Measurements from ENCODE around the gene KDM4B. TPM values are rescaled to one million over a fixed set of nuclear protein-coding genes. Genes with fewer than 3 reads are reported as not detected.

KDM4B gene
- total and polyA plus RNA-seq, 9 of the 15 experiments (the other 6 are each of a cell fraction or from before 2014, with no cell fraction given): 0.21 to 29.9 (median 7.3) TPM

DNA sequence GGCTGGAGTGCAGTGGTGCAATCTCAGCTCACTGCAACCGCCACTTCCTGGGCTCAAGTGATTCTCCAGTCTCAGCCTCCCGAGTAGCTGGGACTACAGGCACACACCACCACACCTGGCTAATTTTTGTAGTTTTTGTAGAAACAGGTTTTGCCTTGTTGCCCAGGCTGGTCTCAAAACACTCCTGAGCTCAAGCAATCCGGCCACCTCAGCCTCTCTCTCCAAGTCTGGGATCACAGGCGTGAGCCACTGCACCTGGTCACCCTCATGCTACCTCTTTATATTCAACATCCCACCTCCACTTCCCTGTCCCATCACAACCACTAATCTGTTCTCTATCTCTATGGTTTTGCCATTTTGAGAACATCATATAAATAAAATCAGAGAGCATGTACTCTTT, 216.0 kb downstream of the KDM4B start:
- Histone ChIP-seq H3K36me3 (ENCODE audit: control insufficient read depth, insufficient read depth, low read length) (no peaks in the 10 kb centered on the region), H3K9me3 (replicated peaks; ENCODE audit: control insufficient read depth, insufficient read depth, low read depth, low read length) (no peaks in the 10 kb centered on the region), H3K9ac (ENCODE audit: insufficient read depth in 1 of 2, low read depth in 2 of 2, low read length in 2 of 2) (no peak overlapping the region), H2AFZ (ENCODE audit: low read depth, low read length) (no peak overlapping the region), H3K79me2 (ENCODE audit: control insufficient read depth, insufficient read depth, low read length) (no peaks in the 10 kb centered on the region), H3K27me3 (ENCODE audit: control insufficient read depth in 2 of 2, insufficient read depth in 2 of 2, low read length in 2 of 2) (peaks cover 11 to 40% of the 10 kb centered on the region in 2 experiments; a peak in 4 of 5 replicates), H3K9me1 (ENCODE audit: control insufficient read depth, insufficient read depth, low read length) (no peaks in the 10 kb centered on the region), H4K20me1 (replicated peaks; ENCODE audit: control insufficient read depth, insufficient read depth, low read length) (0 out of 2 replicates have a peak, but pooled peaks cover 3% of the 10 kb centered on the region), H3K4me3 (no peak overlapping the region), H3K4me2 (ENCODE audit: insufficient read depth, low read length) (no peak overlapping the region), H3K4me1 (replicated peaks in 1 of 2; ENCODE audit: control insufficient read depth in 2 of 2, insufficient read depth in 2 of 2, low read length in 2 of 2) (no peaks in the 10 kb centered on the region; a peak in 1 of 5 replicates), H3K27ac (ENCODE audit: extremely low read depth, low read depth, low read length) (no peak overlapping the region)
- ATAC-seq (no peak), FAIRE-seq (no peak), DNase-seq (ENCODE audit: extremely low read depth in 1 of 4, low spot score in 3 of 4) (no peak)
- intact Hi-C loops (cut with micrococcal nuclease): no loop called here
- ChIA-PET POLR2A (interaction anchor here (1.5 kb wide), 1 partner anchor 12 kb away, joined by 7 read pairs; no protein-coding TSS in a partner anchor), CTCF (ENCODE audit: low intra/inter-chr PET ratio) (no interaction called here)
- no TSS peak for BruUV-seq (replicated peaks)
- in situ Hi-C loops (cut with MboI): no loop called here
- 0% methylated on average over 4 of the region's 4 CpGs for WGBS (ENCODE audit: insufficient coverage, low coverage, missing lambda C conversion rate)
- TF ChIP-seq ZNF121 (CRISPR knock-in tag; conservative IDR thresholded peaks at IDR 0.05) (peak; percentile 71), PHB2 (IDR thresholded peaks at IDR 0.05; ENCODE audit: low read depth) (no peak)

DNA sequence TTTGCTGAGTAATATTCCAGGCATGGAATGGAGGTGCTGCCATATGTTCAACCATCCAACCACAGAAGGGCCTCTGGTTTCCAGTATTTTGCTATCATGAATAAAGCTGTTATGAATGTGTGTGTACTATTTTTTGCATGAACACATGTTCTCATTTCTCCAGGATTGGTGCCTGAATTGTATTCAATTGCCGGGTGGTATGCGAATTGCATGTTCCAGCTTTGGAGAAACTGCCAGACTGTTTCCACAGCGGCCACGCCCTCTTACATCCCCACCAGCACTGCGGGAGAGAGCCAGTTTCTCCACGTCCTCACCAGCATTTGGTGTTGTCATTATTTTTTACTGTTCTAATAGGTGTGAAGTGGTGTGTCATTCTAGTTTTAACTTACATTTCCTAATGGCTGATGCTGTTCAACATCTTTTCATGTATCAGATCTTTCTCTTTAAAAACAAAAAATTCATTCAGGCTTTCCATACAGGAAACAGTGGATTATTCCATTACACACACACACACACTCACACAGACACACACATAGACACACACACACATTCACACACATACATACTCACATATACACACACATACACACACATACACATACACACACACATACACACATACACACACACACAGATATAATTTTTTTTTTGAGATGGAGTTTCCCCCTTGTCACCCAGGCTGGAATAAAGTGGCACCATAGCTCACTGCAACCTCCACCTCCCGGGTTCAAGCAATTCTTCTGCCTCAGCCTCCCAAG, 217.6 kb downstream of the KDM4B start:
- no peak overlapping the region for H3K4me2 ChIP-seq (ENCODE audit: insufficient read depth, low read length)
- ChIA-PET CTCF (ENCODE audit: low intra/inter-chr PET ratio) (no interaction called here), POLR2A (no interaction called here)
- intact Hi-C loops (cut with micrococcal nuclease): no loop called here
- H3K4me1 ChIP-seq (replicated peaks in 1 of 2; ENCODE audit: control insufficient read depth in 2 of 2, insufficient read depth in 2 of 2, low read length in 2 of 2): no peaks in the 10 kb centered on the region; a peak in 1 of 5 replicates
- no peak for ATAC-seq
- peaks cover 9 to 37% of the 10 kb centered on the region in 2 experiments; a peak in 4 of 5 replicates for H3K27me3 ChIP-seq (ENCODE audit: control insufficient read depth in 2 of 2, insufficient read depth in 2 of 2, low read length in 2 of 2)
- DNase-seq (ENCODE audit: extremely low read depth in 1 of 4, low spot score in 3 of 4): no peak
- H3K27ac ChIP-seq (ENCODE audit: extremely low read depth, low read depth, low read length): no peak overlapping the region
- H4K20me1 ChIP-seq (replicated peaks; ENCODE audit: control insufficient read depth, insufficient read depth, low read length): 0 out of 2 replicates have a peak, but pooled peaks cover 3% of the 10 kb centered on the region
- FAIRE-seq: no peak
- H3K4me3 ChIP-seq: no peak overlapping the region
- no peaks in the 10 kb centered on the region for H3K9me1 ChIP-seq (ENCODE audit: control insufficient read depth, insufficient read depth, low read length)
- no peaks in the 10 kb centered on the region for H3K9me3 ChIP-seq (replicated peaks; ENCODE audit: control insufficient read depth, insufficient read depth, low read depth, low read length)
- no peak for TF ChIP-seq MEIS2 (IDR thresholded peaks at IDR 0.05; ENCODE audit: partially characterized antibody)
- TF ChIP-seq LCOR (CRISPR knock-in tag; IDR thresholded peaks at IDR 0.05): no peak
- TF ChIP-seq ZNF263 (CRISPR knock-in tag; IDR thresholded peaks at IDR 0.05; ENCODE audit: borderline replicate concordance): no peak
- TF ChIP-seq ZNF384 (IDR thresholded peaks at IDR 0.05; ENCODE audit: low read depth, low read length): 0 out of 2 replicates have a peak, but pooled peaks have one; percentile 27
- no peak for TF ChIP-seq TCFL5 (CRISPR knock-in tag; conservative IDR thresholded peaks at IDR 0.05)
- no peak for TF ChIP-seq KLF6 (CRISPR knock-in tag; IDR thresholded peaks at IDR 0.05; ENCODE audit: borderline replicate concordance)
- no peak for TF ChIP-seq ZNF41 (CRISPR knock-in tag; conservative IDR thresholded peaks at IDR 0.05)
- TF ChIP-seq HNRNPUL1 (IDR thresholded peaks at IDR 0.05; ENCODE audit: low read length): no peak
- peak; percentile 53 for TF ChIP-seq RBM25 (IDR thresholded peaks at IDR 0.05; ENCODE audit: low read depth, low read length, severe bottlenecking)
- no peaks in the 10 kb centered on the region for H3K79me2 ChIP-seq (ENCODE audit: control insufficient read depth, insufficient read depth, low read length)
- in situ Hi-C loops (cut with MboI): no loop called here
- 6% methylated on average over 7 of the region's 7 CpGs for WGBS (ENCODE audit: insufficient coverage, low coverage, missing lambda C conversion rate)
- H3K9ac ChIP-seq (ENCODE audit: insufficient read depth in 1 of 2, low read depth in 2 of 2, low read length in 2 of 2): no peak overlapping the region
- BruUV-seq (replicated peaks): no TSS peak
- no peaks in the 10 kb centered on the region for H3K36me3 ChIP-seq (ENCODE audit: control insufficient read depth, insufficient read depth, low read length)
- H2AFZ ChIP-seq (ENCODE audit: low read depth, low read length): no peak overlapping the region
